Measurements from ENCODE around the gene ZFAND3.

ZFAND3 gene

DNA sequence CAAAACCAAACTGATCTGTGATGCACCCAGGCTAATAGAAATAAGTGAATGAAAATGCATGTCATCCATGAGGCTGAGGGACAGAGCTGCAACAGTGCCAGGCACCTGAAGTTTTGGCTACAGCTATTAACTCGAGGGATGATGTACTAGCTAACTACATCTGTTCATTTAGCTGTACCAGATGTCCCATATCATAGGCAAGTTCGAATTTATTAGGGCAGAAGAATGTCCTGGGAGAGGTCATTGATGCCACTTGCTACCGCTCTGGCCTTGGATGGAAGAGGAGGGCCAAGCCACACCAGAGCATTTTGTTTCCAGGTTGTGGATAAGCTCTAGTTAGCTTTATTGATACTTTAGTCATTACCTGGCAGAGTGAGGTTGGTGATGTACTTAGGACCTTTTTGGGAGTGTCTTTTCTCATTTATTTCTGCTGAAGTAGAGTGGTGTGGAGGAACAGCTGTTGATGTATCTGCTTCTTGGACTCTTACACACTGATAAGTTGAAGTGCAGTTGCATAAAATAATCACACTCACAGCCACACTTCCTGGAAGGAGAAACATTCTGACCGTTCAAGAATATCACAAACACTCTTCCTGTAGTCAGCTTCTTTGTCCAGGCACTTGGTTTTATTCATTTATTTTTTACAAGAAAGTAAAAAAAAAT, 8.2 kb downstream of the ZFAND3 start:
- DNase-seq (ENCODE audit: low read depth) = no peak

DNA sequence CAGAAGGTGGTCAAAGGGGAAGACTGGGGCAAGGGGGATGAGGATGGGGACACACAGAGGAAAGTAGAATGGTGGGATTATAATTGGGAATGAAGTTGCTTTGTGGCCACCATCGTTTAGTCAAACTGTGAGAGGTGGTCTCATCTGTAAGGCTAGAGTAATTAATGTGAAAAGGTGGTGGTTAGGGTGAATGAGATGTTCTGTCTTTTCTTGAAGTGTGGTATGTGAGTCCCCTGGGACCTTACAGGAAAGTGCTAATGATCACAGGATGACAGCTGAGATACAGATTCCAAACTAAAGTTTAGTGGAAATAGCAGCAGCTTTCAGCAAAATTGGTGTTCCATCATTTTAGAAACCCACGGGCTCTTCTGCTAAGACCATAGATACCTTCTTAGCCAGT, 10.7 kb downstream of the ZFAND3 start:
- DNase-seq (ENCODE audit: low read depth) = no peak

DNA sequence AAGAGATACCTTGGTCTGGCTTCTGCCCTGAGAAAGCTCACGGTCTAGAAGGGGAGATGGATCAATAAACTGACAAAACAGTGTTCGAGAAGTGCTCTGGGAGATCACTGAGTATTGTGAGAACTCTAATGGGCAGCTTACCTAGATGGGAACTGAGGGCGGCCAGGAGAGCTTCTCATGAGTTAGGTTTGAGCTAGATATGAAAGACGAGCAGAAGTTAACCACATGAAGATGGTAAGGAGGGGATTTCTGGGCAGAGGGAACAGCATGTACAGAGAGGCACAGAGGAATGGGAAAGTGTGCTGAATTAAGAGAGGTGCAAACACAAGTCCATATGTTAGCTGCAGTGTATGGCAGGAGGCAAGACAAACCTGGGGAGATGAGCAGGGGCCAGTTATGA, 11.9 kb downstream of the ZFAND3 start:
- no peak for DNase-seq (ENCODE audit: low read depth)

DNA sequence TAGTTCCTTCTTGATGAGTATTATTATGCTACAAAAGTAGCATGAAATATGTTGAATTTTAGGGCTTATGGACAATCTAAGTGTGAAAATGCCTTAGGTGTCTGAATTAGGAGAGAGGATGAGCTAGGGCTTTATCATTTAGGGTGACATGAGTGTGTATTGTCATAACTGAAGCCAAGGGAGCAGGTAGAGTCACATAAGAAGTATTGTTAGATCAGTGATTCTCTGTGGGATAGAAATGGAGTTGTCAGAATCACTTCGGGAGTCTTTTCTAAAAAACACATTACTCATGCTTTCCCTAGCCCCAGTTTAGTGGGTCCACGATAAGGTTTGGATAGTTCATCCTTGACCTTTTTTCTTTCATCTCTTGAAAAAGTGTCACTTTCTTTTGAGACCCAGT, 16.4 kb downstream of the ZFAND3 start:
- no peak for DNase-seq (ENCODE audit: low read depth)

DNA sequence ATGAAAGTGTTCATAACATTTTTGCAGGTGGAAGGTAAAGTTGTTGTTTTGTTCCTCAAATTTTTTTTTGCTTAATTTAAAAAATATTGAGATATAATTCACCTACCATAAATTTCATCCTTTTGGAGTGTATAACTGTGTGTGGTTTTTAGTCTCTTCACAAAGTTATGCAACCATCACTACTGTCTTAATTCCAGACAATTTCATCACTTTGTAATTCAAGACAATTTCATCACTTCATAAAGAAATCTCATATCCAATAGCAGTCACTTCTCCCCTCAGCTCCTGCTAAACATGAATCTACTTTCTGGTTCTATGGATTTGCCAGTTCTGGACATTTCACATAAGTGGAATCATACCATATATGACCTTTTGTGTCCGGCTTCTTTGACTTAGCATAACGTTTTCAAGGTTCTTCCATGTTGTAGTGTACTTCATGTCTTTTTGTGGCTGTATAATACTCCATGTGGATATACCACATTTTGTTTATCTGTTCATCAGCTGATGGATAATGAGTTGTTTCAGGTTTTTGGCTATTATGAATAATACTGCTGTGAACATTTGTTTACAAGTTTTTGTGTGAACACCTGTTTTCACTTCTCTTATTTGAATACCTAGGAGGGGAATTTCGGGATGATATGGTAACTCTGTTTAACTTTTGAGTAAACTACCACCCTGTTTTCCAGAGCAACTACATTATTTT, 18.8 kb downstream of the ZFAND3 start:
- no peak for DNase-seq (ENCODE audit: low read depth)

DNA sequence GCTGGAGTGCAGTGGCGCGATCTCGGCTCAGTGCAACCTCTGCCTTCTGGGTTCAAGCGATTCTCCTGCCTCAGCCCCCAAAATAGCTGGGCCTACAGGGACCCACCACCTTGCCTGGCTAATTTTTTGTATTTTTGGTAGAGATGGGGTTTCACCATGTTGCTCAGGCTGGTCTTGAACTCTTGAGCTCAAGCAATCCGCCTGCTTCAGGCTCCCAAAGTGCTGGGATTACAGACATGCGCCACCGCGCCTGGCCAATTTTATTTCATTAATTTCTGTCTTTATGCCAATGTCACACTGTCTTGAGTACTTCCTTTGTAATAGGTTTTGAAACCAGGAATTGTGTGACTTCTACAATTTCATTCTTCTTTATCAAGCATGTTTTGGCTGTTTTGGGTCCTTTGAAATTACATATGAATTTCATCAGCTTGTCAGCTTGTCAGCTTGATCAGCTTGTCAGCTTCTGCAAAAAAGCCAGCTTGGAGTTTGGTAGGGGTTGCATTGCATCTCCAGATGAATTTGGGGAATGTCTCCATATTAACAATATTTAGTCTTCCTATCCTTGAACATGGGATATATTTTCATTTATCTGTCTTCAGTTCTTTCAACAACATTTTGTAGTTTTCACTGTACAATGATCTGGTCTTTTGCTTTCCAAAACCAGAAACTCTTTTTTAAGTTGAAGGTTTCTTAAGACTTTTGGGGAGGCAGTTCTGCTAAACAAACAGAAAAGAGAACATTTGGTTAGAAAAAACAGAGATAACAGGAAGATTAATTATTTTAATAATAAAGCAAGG, 20.8 kb downstream of the ZFAND3 start:
- DNase-seq (ENCODE audit: low read depth) = no peak

DNA sequence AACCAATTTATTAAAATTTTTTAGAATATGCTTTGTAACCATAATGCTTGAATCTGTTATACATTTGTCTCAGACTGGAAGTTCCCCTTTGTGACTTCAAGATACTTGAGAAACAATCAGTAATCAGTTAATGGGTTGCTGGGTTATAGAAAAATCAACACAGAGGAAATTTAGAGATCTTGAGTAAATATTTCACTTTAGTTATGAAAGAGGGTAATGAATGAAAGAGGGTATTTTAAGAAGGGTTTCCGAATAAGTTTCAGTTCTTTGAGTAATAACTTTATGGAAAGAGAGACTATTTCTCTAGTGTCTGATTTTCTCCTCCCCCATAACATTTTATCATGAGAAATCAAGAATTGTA, 21.4 kb downstream of the ZFAND3 start:
- DNase-seq (ENCODE audit: low read depth) = no peak

DNA sequence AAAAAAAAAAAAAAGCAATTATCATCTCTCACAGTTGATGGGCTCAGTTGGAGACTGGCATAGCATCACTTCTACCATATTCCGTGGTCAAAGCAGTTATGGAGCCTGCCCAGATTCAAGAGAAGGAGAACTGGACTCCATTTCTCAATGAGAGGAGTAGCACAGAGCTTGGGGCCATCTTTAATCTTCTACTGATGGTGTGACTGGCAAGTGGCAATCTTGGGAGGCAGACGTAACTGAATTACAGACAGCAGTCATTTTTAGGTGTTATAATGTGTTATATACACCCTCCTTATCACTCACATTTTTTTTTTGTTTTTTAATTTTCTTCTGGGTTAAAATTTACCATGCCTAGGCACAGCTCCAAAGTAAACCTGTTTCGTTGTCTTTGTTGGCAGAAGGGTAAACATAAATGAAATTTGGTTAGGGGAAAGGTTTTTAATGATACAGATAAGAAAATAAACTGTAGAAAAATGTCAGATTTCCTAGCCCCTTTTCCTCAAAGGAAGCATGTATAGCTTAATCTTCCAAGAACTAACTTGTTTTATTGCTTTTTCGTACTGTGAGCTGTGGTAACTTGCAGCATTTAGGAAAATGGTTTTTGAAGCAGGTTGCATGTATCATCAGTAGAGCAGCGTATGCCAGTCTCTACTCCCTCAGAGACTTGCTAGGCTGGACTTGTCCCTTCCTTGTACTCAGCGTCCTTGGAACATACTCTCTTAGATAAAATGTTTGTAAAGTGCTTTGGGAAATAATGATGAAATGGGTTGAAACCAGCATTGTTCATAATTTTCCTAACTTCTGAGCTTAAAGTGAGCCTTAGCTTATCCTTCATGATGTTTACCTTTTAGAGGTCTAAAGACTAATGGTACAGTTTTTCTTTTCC, 25.7 kb downstream of the ZFAND3 start:
- DNase-seq (ENCODE audit: low read depth) = no peak

DNA sequence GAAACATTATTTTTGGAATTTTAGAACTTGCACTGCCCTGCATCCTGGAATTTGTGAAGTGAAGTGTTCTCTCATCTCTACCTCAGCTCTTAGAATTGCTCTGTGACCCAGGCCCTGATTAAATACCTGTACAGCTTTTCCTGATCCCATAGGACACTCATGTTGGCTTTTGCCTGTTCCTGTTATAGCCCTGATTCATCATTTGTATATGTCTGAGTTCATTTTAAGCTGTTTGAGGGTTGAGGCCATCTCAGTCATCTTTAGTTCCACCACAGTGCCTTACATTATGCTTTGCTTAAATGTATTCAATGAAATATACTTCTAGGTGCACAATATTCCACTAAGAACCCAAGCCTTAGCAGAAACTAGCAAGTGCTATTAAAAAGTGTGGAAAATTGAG, 26.4 kb downstream of the ZFAND3 start:
- DNase-seq (ENCODE audit: low read depth) = no peak

DNA sequence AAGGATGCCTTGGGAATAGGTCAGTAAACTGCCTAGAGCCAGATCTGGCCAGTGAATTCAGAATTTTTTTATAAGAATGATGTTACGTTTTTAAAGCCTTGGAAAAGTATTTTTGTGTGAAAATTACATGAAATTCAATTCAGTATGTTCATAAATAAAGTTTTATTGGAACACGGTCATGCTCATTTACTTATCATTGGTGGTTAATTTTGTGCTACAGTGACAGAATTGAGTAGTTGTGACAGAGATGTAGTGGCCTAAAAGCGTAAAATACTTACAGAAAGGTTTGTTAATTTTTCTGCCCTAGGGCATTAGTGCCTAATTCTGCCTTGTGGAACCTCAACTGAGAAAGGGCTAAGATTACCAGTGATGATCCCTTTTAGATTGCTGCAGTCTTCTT, 28.2 kb downstream of the ZFAND3 start:
- no peak for DNase-seq (ENCODE audit: low read depth)

DNA sequence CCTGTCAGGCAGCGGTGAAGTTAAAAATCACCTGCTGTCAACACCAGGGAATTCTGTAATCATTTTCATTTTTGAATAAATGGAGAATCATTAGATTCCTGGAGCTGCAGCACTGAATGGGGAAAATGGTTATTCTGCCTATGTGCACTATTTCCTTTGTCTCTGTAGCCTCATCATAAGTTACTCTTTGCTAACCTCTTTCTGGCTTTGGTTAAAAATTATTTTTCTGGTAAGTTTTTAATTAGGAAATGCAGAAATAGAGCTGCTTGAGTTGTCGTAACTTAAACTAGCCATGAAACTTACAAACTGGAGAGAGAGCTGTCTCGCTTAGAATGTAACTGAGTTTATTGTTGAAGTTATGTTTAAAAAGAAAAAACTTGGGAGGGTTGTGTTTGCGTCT, 28.8 kb downstream of the ZFAND3 start:
- DNase-seq (ENCODE audit: low read depth) = no peak

DNA sequence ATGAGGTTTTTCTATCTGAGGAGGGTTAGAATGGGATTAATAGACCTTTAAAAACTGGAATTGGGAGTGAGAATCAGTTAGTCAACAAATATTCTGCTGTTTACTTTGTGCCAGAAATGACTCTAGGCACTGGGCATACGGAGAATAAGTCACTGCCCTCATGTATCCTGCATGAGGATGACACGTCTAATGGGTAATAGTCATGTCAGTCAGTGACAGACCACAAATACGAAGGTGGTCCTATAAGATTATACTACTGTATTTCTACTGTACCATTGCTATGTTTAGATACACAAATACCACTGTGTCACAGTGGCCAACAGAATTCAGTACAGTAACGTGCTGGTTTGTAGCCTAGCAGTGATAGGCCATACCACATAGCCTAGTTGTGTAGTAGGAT, 30.7 kb downstream of the ZFAND3 start:
- DNase-seq (ENCODE audit: low read depth) = no peak

DNA sequence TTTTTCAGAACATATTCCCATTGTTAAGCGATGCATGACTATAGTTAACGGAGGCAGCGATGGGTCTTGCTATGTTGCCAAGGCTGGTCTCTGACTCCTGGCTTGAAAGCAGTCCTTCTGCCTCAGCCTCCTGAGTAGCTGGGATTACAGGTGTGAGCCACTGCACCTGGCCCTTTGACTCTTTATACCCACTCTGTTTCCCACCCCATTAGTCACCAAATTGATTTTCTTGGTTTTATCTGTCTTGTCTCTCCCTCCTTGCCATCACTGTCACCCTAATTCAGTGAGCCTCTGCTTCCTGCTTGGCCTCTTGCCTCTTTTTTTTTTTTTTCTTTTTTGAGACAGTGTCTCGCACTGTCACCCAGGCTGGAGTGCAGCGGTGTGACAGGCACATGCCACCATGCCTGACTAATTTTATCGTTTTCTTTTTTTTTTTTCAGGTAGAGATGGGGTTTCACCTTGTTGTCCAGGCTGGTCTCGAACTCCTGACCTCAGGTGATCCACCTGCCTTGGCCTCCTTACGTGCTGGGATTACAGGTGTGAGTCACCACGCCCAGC, 31.3 kb downstream of the ZFAND3 start:
- DNase-seq (ENCODE audit: low read depth) = no peak

DNA sequence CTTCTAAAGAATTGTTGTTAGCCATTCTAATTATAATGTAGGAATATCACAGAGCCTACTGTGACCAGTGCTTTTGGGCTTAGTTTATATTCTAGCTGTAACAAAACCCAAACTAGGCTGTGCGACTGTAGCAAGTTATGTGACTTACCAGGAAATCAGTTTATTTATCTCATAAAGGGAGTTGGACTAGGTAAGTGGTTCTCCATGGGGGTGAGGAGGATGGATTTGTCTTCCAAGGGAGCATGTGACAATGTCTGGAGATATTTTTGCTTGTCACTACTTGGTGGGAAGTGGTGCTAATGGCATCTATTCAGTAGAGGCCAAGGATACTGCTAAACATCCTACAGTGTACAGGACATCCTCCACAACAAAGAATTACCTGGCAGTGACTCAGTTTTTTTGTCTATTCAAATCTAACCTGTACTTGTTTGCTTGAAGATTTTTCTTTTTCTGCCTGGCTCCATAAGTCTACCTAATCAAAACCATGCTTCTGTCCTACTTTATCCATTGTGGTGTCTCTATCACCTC, 32.5 kb downstream of the ZFAND3 start:
- no peak for DNase-seq (ENCODE audit: low read depth)

DNA sequence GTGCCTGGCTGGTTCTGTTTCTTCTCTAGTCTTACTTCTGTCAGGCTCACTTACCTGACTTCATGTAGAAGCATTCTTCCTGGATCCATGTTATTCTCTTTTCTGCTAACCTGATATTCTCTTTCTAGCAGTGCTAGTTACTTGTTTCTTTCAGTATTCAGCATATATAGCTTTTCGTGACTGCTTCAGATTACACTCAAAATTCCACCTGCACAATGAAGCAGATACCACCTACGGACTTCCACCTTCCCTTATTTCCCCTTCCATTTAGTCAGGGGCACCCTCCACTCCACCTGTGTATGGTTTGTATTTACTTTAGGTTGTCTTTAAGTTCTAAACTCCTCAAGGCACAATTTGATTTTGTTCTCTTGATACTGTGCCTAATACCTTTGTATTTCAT, 36.8 kb downstream of the ZFAND3 start:
- no peak for DNase-seq (ENCODE audit: low read depth)

DNA sequence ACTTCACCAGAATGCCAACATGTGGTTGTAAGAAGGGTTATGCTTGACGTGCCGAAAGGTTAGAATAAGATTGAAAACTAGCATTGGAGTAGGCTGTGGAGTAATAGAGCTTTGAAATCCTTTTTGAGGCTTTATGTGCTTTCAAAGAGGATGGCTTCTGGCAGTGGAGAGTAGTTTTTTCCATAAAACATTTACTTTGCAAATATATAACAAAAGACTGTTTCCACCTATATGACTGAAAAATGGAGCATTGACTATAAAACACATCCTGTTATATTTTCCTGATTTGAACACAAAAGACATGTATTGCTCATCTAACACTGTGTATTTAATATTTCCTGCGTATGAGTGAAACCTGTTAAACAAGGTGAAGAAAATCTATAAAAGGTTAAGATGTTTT, 38.8 kb downstream of the ZFAND3 start:
- no peak for DNase-seq (ENCODE audit: low read depth)

DNA sequence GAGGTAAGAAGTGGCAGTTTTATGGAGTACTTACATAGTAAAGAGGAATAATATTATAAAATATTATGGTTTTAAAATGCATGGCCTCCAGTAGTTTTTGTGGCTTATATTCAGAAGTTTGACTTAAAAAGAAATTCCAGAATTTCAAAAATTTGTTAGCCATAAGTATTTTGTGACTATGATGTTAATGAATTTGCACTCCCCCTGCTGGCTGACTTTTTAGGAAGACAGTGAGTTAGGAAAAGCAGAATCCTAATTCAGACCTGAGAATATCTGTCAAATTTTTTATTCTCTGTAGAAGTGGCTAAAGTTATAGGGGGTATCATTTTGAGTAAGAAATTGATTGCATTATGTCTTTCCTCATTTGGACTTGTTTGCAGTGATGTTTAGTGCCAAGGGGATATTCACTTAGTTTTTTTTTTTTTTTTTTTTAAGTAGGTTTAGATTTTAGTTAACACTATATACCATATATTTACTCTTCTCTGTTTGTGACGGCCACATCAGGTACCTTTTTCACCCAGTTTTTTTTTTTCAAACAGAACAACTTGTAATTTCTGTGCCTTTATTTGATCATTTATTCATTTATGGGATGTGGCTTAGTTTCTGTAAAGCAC, 40.8 kb downstream of the ZFAND3 start:
- DNase-seq (ENCODE audit: low read depth) = no peak

DNA sequence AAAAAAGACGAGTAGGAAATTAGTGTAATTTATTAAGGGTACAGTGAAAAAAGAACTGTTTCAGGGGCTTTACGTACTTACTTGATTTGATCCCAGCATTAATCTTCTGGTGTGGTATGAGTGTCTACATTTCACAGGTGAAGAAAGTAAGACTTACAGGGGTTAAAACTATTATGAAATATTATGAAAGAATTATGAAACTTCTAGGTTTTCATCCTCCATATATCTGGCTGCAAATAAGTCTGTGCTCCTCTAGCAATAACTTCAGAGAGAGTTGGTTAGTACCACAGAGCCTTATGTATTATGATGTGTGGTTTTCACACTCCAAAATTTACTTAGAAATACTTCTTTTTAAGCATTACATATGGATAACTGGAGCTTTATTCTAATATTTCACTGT, 41.9 kb downstream of the ZFAND3 start:
- no peak for DNase-seq (ENCODE audit: low read depth)

DNA sequence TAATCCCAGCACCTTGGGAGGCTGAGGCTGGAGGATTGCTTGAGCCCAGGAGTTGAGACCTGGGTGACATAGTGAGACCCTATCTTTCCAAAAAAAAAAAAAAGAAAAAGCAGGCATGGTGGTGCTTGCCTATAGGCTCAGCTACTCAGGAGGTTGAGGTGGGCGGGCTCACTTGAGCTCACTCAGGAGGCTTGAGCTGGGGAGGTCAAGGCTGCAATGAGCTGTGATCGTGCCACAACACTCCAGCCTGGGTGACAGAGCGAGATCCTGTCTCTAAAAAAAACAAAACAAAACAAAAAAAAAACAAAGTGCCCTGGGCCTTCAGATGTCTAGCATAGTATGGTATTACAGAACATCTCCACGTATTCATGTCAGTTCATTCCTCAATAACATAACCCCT, 42.9 kb downstream of the ZFAND3 start:
- DNase-seq (ENCODE audit: low read depth) = no peak

DNA sequence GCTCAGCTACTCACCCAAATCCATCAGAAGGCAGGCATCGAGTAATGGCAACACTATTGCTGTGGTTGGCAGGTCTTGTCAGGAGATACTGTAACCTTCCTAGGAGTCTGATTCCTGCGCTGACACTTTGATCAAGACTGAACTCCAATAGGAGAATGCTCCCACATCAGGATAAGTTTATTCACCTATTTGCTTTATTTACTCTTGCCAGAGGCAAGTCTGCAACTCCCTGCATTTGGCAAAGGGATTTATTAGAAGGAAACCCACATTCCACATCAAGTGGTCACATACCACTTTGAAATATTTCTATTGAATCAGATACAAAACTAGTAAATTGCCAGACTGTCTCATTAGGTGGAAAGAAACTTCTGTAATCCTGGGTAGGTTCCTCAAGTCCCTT, 43.5 kb downstream of the ZFAND3 start:
- DNase-seq (ENCODE audit: low read depth) = no peak

DNA sequence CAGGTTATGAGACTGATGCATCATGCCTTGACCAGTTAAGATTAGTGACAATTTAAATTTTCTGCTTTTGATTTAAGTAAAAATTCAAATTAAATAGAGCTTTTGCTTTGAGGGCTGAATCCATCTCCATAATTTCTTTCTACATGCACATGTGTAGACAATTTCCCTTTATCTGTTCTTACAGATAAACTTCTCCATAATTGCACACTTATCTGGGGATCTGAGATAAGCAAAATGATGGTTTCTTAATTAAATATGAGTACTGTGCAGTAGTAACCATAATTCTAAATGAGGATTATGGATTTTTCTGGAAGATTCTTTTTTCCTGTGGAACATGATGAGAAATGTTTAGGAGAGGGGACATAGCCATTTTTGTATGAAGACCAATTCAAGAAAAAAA, 44.7 kb downstream of the ZFAND3 start:
- no peak for DNase-seq (ENCODE audit: low read depth)
